GM12891 (cell line): Measurements from ENCODE around the gene NCAPH2.

Experiments used
- DNase-seq: peaks from one replicate; pipeline ENCODE4 v3.0.0; 2011; ENCODE audit warnings: low spot score; ENCODE audit not compliant: insufficient read length
- FAIRE-seq: peaks from 2 replicates; lab custom pipeline; 2011; peaks lifted over from hg19 to GRCh38; lab: Jason Lieb, UNC
- PAX5 ChIP-seq: IDR thresholded peaks from 2 replicates; pipeline ENCODE4 v1.6.1; 2011; ENCODE audit warnings: low read length, moderate library complexity, mild to moderate bottlenecking; ENCODE audit not compliant: insufficient read depth, severe bottlenecking
- POLR2A ChIP-seq: IDR thresholded peaks from 2 replicates; pipeline ENCODE4 v1.6.1; 2011; ENCODE audit warnings: low read depth, low read length, control low read depth
- POLR2AphosphoS5 ChIP-seq: IDR thresholded peaks from 2 replicates; pipeline ENCODE4 v1.6.1; 2011; ENCODE audit warnings: low read depth, low read length, control low read depth
- POU2F2 ChIP-seq: IDR thresholded peaks from 2 replicates; pipeline ENCODE4 v1.6.1; 2011; ENCODE audit warnings: low read depth, mild to moderate bottlenecking, control low read depth, low read length, moderate library complexity
- SPI1 ChIP-seq: IDR thresholded peaks from 2 replicates; pipeline ENCODE4 v1.6.1; 2011; ENCODE audit warnings: low read depth, low read length, control low read depth
- TAF1 ChIP-seq: IDR thresholded peaks from 2 replicates; pipeline ENCODE4 v1.6.1; 2011; ENCODE audit warnings: low read depth, low read length, control low read depth

NCAPH2 gene

GRCh38 chr22:50527921-50528681 is 20.1 kb downstream of the NCAPH2 start:
- FAIRE-seq = peak; percentile 75
- DNase-seq = no peak
- TF ChIP-seq TAF1 (no peak), PAX5 (no peak), SPI1 (no peak)

DNA sequence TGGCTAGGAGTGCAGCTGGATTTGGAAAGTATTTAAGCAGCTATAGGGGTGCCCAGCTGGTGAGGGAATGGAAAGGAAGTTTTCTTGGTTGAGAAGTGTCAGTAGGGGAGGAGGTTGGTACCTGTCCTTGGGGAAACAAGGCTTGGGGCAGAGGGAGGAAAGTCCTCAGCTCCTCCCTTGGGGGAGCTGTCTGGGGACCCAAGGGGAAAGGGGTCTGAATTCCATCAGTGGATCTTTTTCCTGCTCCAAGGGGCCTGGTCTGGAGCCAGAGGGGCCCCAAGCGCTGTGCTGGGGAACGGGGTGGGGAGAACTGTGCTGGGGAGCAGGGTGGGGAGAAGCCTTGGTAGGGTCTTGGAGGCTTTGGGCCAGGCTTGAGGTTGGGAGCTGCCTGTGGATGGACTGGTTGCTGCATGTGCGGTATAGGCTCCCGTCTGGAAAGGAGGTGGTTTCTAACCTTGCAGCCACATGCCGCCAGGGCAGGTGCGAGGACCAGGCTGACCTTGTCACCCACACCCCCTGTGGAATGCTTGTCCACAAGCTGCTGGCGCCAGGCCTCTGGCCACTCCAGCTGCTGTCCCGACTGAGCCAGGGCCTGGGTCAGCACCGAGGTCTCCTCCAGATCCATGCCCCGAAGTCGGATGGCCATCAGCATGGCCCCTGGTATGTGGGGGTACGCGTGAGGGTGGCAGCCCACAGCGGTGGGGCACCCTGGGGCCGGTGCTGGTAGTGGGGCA is 20.8 kb downstream of the NCAPH2 start:
- DNase-seq (no peak), FAIRE-seq (peak; percentile 23)

DNA sequence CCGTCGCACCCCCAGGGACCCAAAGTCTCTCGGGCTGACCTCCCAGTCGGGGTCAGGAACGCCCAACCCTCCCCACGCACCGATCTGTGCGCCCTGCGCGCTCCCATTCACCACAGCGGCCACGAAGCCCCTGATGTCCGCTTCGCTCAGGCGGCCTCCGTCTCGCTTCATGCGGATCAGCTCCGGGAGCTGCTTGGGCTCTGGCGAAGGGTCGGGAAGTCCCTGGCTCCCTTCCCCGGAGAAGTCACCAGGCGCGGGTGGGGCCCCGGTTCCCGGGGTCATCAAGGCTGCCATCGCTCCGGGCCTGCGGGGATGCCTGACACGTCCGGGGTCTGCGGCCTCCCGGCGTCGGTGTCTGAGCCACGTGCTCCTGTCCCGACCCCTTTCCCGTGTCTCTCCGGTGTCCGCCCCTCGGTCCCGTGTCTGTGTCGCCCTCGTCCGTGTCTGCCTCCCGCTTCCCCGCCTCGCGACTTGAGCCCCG is 21.4 kb downstream of the NCAPH2 start:
- no peak for TF ChIP-seq POU2F2
- no peak for TF ChIP-seq PAX5
- no peak for TF ChIP-seq POLR2AphosphoS5
- TF ChIP-seq SPI1 = no peak
- no peak for TF ChIP-seq TAF1
- TF ChIP-seq POLR2A = no peak; the same call in none of the 2 replicates
- FAIRE-seq (no peak), DNase-seq (no peak)

More for the DNA sequence above, 20.8 kb downstream of the NCAPH2 start:
- TF ChIP-seq POLR2A = peak; percentile 59; the same call in 1 of the 2 replicates
- no peak for TF ChIP-seq POU2F2
- TF ChIP-seq PAX5 = no peak

DNA sequence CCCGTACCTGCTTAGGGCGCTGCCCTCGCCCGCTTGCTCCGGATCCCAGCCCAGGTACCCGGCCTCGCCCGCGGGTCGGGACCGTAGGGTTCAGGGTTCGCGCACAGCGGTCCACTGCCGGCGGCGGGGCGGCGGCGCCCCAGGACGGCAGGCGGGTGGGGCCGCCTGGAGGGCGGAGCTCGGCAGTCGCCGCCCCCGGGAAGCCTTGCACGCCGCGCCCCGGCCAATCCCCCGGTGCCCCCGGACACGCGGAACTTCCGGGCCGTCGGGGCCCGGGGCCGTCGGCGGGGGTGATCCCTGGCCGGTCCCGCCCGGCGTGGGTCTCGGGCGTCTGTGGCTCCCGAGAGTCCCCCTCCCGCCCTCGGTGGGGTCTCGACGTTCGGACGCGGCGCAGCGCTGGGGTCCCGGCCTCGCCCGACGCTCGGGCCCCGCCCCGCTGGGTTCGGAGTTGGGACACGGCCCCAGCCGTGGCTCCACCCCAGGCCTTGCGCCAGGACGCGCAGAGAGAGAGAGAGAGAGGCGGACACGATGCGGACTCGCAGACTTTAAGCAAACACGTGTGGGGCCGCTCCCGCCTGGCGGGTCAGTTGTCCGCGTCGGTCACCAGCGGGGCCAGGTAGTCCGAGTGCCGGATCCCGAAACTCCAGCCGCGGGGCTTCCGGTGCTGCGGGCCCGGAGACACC is 22.0 kb downstream of the NCAPH2 start, which contains the start of gene TYMP:
TSS of gene TYMP (minus strand) at position 116 of the 683 bp plus-strand sequence. CDS start 303 bp downstream, outside the sequence.
- FAIRE-seq (no peak), DNase-seq (peak; percentile 65)
- no peak for TF ChIP-seq SPI1
- TF ChIP-seq POLR2A = no peak; the same call in 1 of the 2 replicates
- peak; percentile 35 for TF ChIP-seq POU2F2
- TF ChIP-seq POLR2AphosphoS5 = peak; percentile 61; the same call in 1 of the 2 replicates
- peak; percentile 59; the same call in 1 of the 2 replicates for TF ChIP-seq TAF1

DNA sequence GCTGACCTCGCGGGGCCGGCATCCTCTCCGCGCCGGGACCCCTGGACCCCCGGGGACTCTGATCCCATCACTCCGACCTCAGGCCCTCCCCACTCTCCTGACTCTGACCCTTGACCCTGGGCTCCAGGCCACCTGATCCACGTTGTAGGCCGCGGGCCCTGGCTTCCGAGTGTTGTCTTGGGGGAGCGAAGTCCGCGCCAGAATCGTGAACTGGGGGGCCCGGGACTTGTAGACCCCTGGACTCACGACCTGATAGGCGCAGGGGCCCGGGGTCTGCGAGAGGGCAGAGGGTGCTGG is 22.5 kb downstream of the NCAPH2 start:
- DNase-seq (no peak), FAIRE-seq (no peak)
- TF ChIP-seq SPI1 (no peak), POU2F2 (no peak), PAX5 (no peak), POLR2A (no peak), POLR2AphosphoS5 (no peak), TAF1 (no peak)

DNA sequence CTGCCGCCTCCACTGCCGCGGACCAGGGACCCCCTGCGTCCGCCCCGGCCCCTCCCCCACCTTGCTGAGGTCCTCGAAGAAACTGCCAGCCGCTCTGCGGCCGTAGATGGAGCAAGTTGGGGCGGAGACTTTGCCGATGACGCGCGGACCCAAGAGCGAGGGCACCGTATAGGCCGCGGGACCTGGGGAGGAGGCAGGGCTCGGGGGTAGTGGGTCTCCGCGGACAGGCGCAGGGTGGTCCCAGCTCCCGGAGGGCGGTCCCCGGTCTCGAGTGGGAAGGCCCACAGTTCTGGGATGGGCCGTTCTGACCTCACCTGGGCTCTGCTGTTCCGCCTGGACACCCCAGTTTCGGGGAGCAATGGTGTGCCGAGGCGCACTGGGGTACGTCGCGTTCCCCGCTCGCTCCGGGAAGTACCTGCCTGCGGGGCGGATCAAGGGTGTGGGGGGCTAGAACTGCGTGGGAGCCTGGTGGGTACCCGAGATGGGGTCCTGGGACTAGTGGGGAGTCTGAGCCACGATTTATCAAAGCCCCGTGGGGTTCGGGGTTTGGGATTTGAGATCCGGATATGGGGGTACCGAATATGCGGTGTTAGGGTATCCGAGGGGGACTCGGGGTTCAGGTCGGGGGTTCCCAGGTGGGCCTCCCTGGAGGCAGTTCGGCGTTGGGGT is 23.0 kb downstream of the NCAPH2 start:
- TF ChIP-seq POLR2A = peak; percentile 75
- peak; percentile 88 for TF ChIP-seq POLR2AphosphoS5
- TF ChIP-seq TAF1 = no peak; the same call in 1 of the 2 replicates
- FAIRE-seq = no peak
- DNase-seq = peak; percentile 69

GRCh38 chr22:50531546-50531961 is 23.5 kb downstream of the NCAPH2 start:
- peak; percentile 98 for FAIRE-seq
- peak; percentile 53 for TF ChIP-seq POLR2A
- TF ChIP-seq TAF1 = peak; percentile 55
- TF ChIP-seq PAX5 = no peak
- TF ChIP-seq POU2F2 = 0 out of 2 replicates have a peak, but pooled peaks have one; percentile 26
- 0 out of 2 replicates have a peak, but pooled peaks have one; percentile 49 for TF ChIP-seq POLR2AphosphoS5
- peak; percentile 52 for DNase-seq

- DNase-seq (peak; percentile 13), FAIRE-seq (peak; percentile 28)
- TF ChIP-seq POU2F2 = peak; percentile 47; the same call in 1 of the 2 replicates
- peak; percentile 27; the same call in 1 of the 2 replicates for TF ChIP-seq TAF1
- no peak for TF ChIP-seq PAX5
- peak; percentile 50 for TF ChIP-seq POLR2A
Measured at GRCh38 chr22:50531962-50532674, 24.1 kb downstream of the NCAPH2 start.

- no peak for DNase-seq
- FAIRE-seq = peak; percentile 69
- TF ChIP-seq POLR2A = no peak
- no peak for TF ChIP-seq PAX5
- TF ChIP-seq TAF1 = no peak
Measured at GRCh38 chr22:50532824-50533796, 25.1 kb downstream of the NCAPH2 start.
